H1 (cell line): Measurements from ENCODE around the gene MYLK. TPM values are rescaled to one million over a fixed set of nuclear protein-coding genes. Genes with fewer than 3 reads are reported as not detected.

ENCODE experiments used
- CTCF ChIA-PET: fragments of 300-600 bp; sonication (Branson Sonifier 250); formaldehyde crosslinking; loops from one replicate; lab custom pipeline; 2021; ENCODE audit not compliant: partially characterized antibody; lab: Charles Lee
- POLR2A ChIA-PET: fragments of 300-600 bp; sonication (Branson Sonifier 250); formaldehyde crosslinking; loops from one replicate; lab custom pipeline; 2021; ENCODE audit warnings: inconsistent platforms; ENCODE audit not compliant: partially characterized antibody; lab: Charles Lee
- DNase-seq, 2 experiments: peaks; one replicate each; pipeline versions ENCODE4 v3.0.0 to v3.0.0-alpha.2; 2010 to 2022; ENCODE audit warnings: low spot score in 2 of 2, low read depth in 1 of 2, mixed read lengths in 1 of 2
- FAIRE-seq: peaks from 2 replicates; lab custom pipeline; 2011; peaks lifted over from hg19 to GRCh38; lab: Jason Lieb, UNC
- H2AFZ ChIP-seq: 2 replicates; pipeline ENCODE4 v1.8.1; 2012; ENCODE audit warnings: low read length, inconsistent platforms
- H2AK5ac ChIP-seq: 2 replicates; pipeline ENCODE4 v1.6.1; 2013; ENCODE audit warnings: low read depth, low read length
- H2BK120ac ChIP-seq: replicated peaks from 2 replicates; pipeline ENCODE3; 2013; ENCODE audit warnings: low read depth, low read length, inconsistent platforms
- H2BK12ac ChIP-seq: 2 replicates; pipeline ENCODE4 v1.6.1; 2013; ENCODE audit warnings: low read depth, low read length
- H2BK15ac ChIP-seq: 2 replicates; pipeline ENCODE4 v1.6.1; 2013; ENCODE audit warnings: low read length
- H2BK20ac ChIP-seq: 2 replicates; pipeline ENCODE4 v1.6.1; 2013; ENCODE audit warnings: low read length
- H2BK5ac ChIP-seq: 2 replicates; pipeline ENCODE4 v1.6.1; 2013; ENCODE audit warnings: low read depth, low read length
- H3K14ac ChIP-seq: 2 replicates; pipeline ENCODE4 v1.6.1; 2013; ENCODE audit warnings: inconsistent platforms; ENCODE audit not compliant: insufficient read length
- H3K18ac ChIP-seq: 2 replicates; pipeline ENCODE4 v1.6.1; 2013; ENCODE audit warnings: low read length; ENCODE audit errors: extremely low read depth
- H3K23ac ChIP-seq: 2 replicates; pipeline ENCODE4 v1.6.1; 2013; ENCODE audit warnings: inconsistent platforms; ENCODE audit not compliant: insufficient read length
- H3K23me2 ChIP-seq: 2 replicates; pipeline ENCODE4 v1.6.1; 2013; ENCODE audit warnings: low read depth, low read length
- H3K27ac ChIP-seq: 2 replicates; pipeline ENCODE4 v1.6.1; 2011; ENCODE audit warnings: low read depth, low read length, inconsistent platforms
- H3K27me3 ChIP-seq, 4 experiments: replicated peaks in 1 of 4; 1 replicate in 1 of 4; 2 replicates in 3 of 4; pipeline versions ENCODE4 v1.6.1 to v1.8.1; 2011 to 2013; ENCODE audit warnings: low read length in 3 of 4, mild to moderate bottlenecking in 3 of 4, inconsistent platforms in 2 of 4, mixed read lengths in 2 of 4, moderate library complexity in 1 of 4; ENCODE audit not compliant: control insufficient read depth in 3 of 4, insufficient read depth in 3 of 4; ENCODE audit errors: extremely low read depth in 1 of 4
- H3K36me3 ChIP-seq, 4 experiments: 2 replicates each; pipeline versions ENCODE4 v1.6.1 to v1.8.1; 2011 to 2013; ENCODE audit warnings: mild to moderate bottlenecking in 4 of 4, low read length in 3 of 4, moderate library complexity in 2 of 4, control low read depth in 1 of 4, inconsistent platforms in 1 of 4; ENCODE audit not compliant: insufficient read depth in 4 of 4, control insufficient read depth in 2 of 4
- H3K4ac ChIP-seq: replicated peaks from 2 replicates; pipeline ENCODE3; 2013; ENCODE audit warnings: low read length, low read depth, mixed read lengths, inconsistent platforms; ENCODE audit not compliant: insufficient read length
- H3K4me1 ChIP-seq, 4 experiments: replicated peaks in 1 of 4; 1 replicate in 1 of 4; 2 replicates in 3 of 4; pipeline versions ENCODE4 v1.6.1 to v1.8.1; 2011 to 2013; ENCODE audit warnings: low read length in 3 of 4, inconsistent platforms in 2 of 4, mixed read lengths in 1 of 4; ENCODE audit not compliant: insufficient read depth in 4 of 4, control insufficient read depth in 3 of 4
- H3K4me2 ChIP-seq, 2 experiments: 2 replicates each; pipeline versions ENCODE4 v1.6.1 to v1.8.1; 2011 to 2013; ENCODE audit warnings: low read depth in 2 of 2, low read length in 2 of 2, control low read depth in 1 of 2, inconsistent platforms in 1 of 2, mild to moderate bottlenecking in 1 of 2; ENCODE audit not compliant: insufficient read depth in 1 of 2
- H3K4me3 ChIP-seq, 4 experiments: fragments of 200-600, 300-600 bp in 1 of 4; sonication (generic), shearing (Covaris generic), sonication (Bioruptor Twin) in 1 of 4; 2 replicates each; pipeline versions ENCODE4 v1.5.1 to v1.8.1; 2011 to 2016; ENCODE audit warnings: low read length in 4 of 4, low read depth in 3 of 4, control low read depth in 2 of 4, inconsistent platforms in 2 of 4, mild to moderate bottlenecking in 2 of 4, mixed read lengths in 1 of 4, moderate library complexity in 1 of 4; ENCODE audit not compliant: insufficient read depth in 2 of 4; ENCODE audit errors: extremely low read depth in 1 of 4
- H3K56ac ChIP-seq: replicated peaks from 2 replicates; pipeline ENCODE3; 2013; ENCODE audit warnings: low read depth, mild to moderate bottlenecking, mixed read lengths, low read length, inconsistent platforms; ENCODE audit not compliant: insufficient read length
- H3K79me1 ChIP-seq: 2 replicates; pipeline ENCODE4 v1.6.1; 2013; ENCODE audit warnings: low read depth, low read length, control low read depth
- H3K79me2 ChIP-seq, 2 experiments: 2 replicates each; pipeline versions ENCODE4 v1.6.1 to v1.8.1; 2012 to 2013; ENCODE audit warnings: low read length in 2 of 2, mild to moderate bottlenecking in 2 of 2, inconsistent platforms in 1 of 2; ENCODE audit not compliant: insufficient read depth in 2 of 2, control insufficient read depth in 1 of 2
- H3K9ac ChIP-seq, 4 experiments: replicated peaks in 1 of 4; 1 replicate in 1 of 4; 2 replicates in 3 of 4; pipeline versions ENCODE4 v1.6.1 to v1.8.1; 2011 to 2013; ENCODE audit warnings: low read depth in 3 of 4, low read length in 3 of 4, control low read depth in 2 of 4, mild to moderate bottlenecking in 2 of 4, moderate library complexity in 2 of 4, inconsistent platforms in 1 of 4; ENCODE audit errors: extremely low read depth in 1 of 4
- H3K9me3 ChIP-seq, 2 experiments: 2 replicates each; pipeline versions ENCODE4 v1.6.1 to v1.8.1; 2012 to 2013; ENCODE audit warnings: mild to moderate bottlenecking in 2 of 2, moderate library complexity in 2 of 2, control low read depth in 1 of 2, inconsistent platforms in 1 of 2, low read depth in 1 of 2, low read length in 1 of 2, mixed read lengths in 1 of 2; ENCODE audit not compliant: insufficient read depth in 2 of 2
- H4K20me1 ChIP-seq, 2 experiments: replicated peaks in 1 of 2; 2 replicates each; pipeline versions ENCODE3 to v1.8.1; 2011 to 2013; ENCODE audit warnings: inconsistent platforms in 2 of 2, low read length in 2 of 2, mild to moderate bottlenecking in 1 of 2; ENCODE audit not compliant: insufficient read depth in 2 of 2, control insufficient read depth in 1 of 2
- H4K5ac ChIP-seq: 2 replicates; pipeline ENCODE4 v1.6.1; 2013; ENCODE audit warnings: low read length, low read depth, mixed read lengths, inconsistent platforms; ENCODE audit not compliant: insufficient read length
- H4K8ac ChIP-seq: 2 replicates; pipeline ENCODE4 v1.8.0; 2013; ENCODE audit warnings: mild to moderate bottlenecking, moderate library complexity, low read length, inconsistent platforms; ENCODE audit not compliant: insufficient read depth; ENCODE audit errors: extremely low read depth
- H4K91ac ChIP-seq: replicated peaks from 2 replicates; pipeline ENCODE3; 2013; ENCODE audit warnings: low read length, mixed read lengths, inconsistent platforms; ENCODE audit not compliant: insufficient read length
- WGBS, 2 experiments: shearing (Covaris generic) in 1 of 2; methylation state at CpG; one replicate each; pipeline versions ENCODE4 v1.1.6 to v1.1.7; 2013 to 2015; ENCODE audit warnings: low lambda C conversion rate in 2 of 2, mixed read lengths in 2 of 2, inconsistent platforms in 1 of 2, low coverage in 1 of 2, missing lambda C conversion rate in 1 of 2; ENCODE audit not compliant: insufficient replicate concordance in 2 of 2, insufficient coverage in 1 of 2, insufficient read length in 1 of 2; ENCODE audit errors: extremely low coverage in 1 of 2, missing lambda C conversion rate in 1 of 2; 5-methylcytosine and 5-hydroxymethylcytosine counted together
- polyA plus RNA-seq, 7 experiments: library from polyadenylated mRNA; depleted of rRNA in 3 of 7; stranded (reverse) in 5 of 7; unstranded in 2 of 7; fragments of >200 nt in 5 of 7; fragments of 200-250 nt in 2 of 7; gene quantifications; 1 replicate in 5 of 7; 2 replicates in 1 of 7; 4 replicates in 1 of 7; pipeline versions ENCODE4 v1.2.1 to v1.2.3, GENCODE V29; 2011 to 2013; ENCODE audit warnings: missing spikeins in 2 of 7, mixed read lengths in 2 of 7
- total RNA-seq: library from RNA; stranded (reverse); fragmentation: NEBNext Ultra II Directional; extraction: Animal tissue kit (Norgen Biotek cat#: 25700); gene quantifications from 2 replicates; pipeline ENCODE4 v1.2.1, GENCODE V29; 2021

MYLK gene
- total and polyA plus RNA-seq, 2 of the 8 experiments (the other 6 are each of a cell fraction or from before 2014, with no cell fraction given), result 11.6 to 21.3 TPM

DNA sequence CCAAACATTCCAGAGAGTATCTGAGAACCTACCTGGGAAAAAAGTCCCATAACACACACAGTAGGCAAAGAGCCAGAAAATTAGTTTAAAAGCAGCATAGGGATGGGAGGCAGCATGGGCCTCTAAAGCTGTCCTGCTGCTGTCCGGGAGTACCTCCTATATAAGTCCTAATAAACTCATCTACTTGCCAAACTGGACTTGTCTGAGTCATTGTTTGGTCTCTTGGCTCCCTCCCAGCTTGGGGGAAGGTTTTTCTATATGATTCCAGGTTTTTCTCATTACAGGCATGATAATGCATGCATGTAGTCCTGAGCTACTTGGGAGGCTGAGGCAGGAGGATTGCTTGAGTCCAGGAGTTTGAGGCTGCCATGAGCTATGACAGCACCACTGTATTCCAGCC, 281.8 kb downstream of the MYLK start:
- POLR2A ChIA-PET, result interaction anchor here (1.1 to 1.5 kb wide), 3 partner anchors 9 to 17 kb away, joined by 3 to 5 read pairs (median 3); no protein-coding TSS in a partner anchor
- CTCF ChIA-PET, result interaction anchor here (0.7 to 1.8 kb wide), 6 partner anchors 11 to 243 kb away, joined by 3 to 5 read pairs (median 4); no protein-coding TSS in a partner anchor
- no peak for FAIRE-seq

More for the DNA sequence above, 281.8 kb downstream of the MYLK start:
- DNase-seq, result no peak
- H3K79me2 ChIP-seq, result no peaks in the 10 kb centered on the region
- H2AFZ ChIP-seq, result no peak overlapping the region
- no peak overlapping the region for H3K9ac ChIP-seq
- peaks cover 0 to 4% (median 3%) of the 10 kb centered on the region in 4 experiments; a peak in 3 of 7 replicates for H3K4me1 ChIP-seq
- no peaks in the 10 kb centered on the region for H3K36me3 ChIP-seq
- no peak overlapping the region for H3K23ac ChIP-seq
- WGBS, 2 experiments, result 93% methylated on average over 1 of the region's 1 CpG; no CpG with 5 or more reads in 1 of the 2 experiments
- H4K5ac ChIP-seq, result no peak overlapping the region
- no peak overlapping the region for H3K18ac ChIP-seq
- H3K27ac ChIP-seq, result no peak overlapping the region
- no peak overlapping the region for H2BK120ac ChIP-seq
- H3K79me1 ChIP-seq, result no peaks in the 10 kb centered on the region
- H3K27me3 ChIP-seq, result no peaks in the 10 kb centered on the region
- H3K56ac ChIP-seq, result no peak overlapping the region
- no peak overlapping the region for H4K91ac ChIP-seq
- H3K23me2 ChIP-seq, result no peaks in the 10 kb centered on the region
- no peak overlapping the region for H2BK20ac ChIP-seq
- H3K4me2 ChIP-seq, result no peak overlapping the region
- no peaks in the 10 kb centered on the region for H3K9me3 ChIP-seq
- no peak overlapping the region for H2BK12ac ChIP-seq
- peaks cover 0 to 3% of the 10 kb centered on the region in 2 experiments for H4K20me1 ChIP-seq
- no peak overlapping the region for H4K8ac ChIP-seq
- H3K4me3 ChIP-seq, result no peak overlapping the region
- H3K14ac ChIP-seq, result no peak overlapping the region
- no peak overlapping the region for H2BK15ac ChIP-seq
- no peak overlapping the region for H3K4ac ChIP-seq
- no peak overlapping the region for H2AK5ac ChIP-seq
- H2BK5ac ChIP-seq, result no peak overlapping the region
